ENCODE measurements around the gene P3H4.

- no peak for TF ChIP-seq FOXA1 (IDR thresholded peaks at IDR 0.05)
- no peak for TF ChIP-seq ZNF384 (IDR thresholded peaks at IDR 0.05)
- no peak for TF ChIP-seq HDGF (IDR thresholded peaks at IDR 0.05; ENCODE audit: borderline replicate concordance)
- TF ChIP-seq BHLHE40 (IDR thresholded peaks at IDR 0.05; ENCODE audit: borderline replicate concordance): no peak
- no peak for TF ChIP-seq FOXK2 (IDR thresholded peaks at IDR 0.05)
- TF ChIP-seq ARNT (IDR thresholded peaks at IDR 0.05): no peak
- no peak for TF ChIP-seq SP1 (IDR thresholded peaks at IDR 0.05)
- no peak for TF ChIP-seq TARDBP (IDR thresholded peaks at IDR 0.05)
- no peak for TF ChIP-seq FOXM1 (IDR thresholded peaks at IDR 0.05; ENCODE audit: borderline replicate concordance)
- TF ChIP-seq CTBP1 (IDR thresholded peaks at IDR 0.05; ENCODE audit: borderline replicate concordance): no peak
- no peak for TF ChIP-seq ELF4 (IDR thresholded peaks at IDR 0.05)
- TF ChIP-seq PKNOX1 (IDR thresholded peaks at IDR 0.05): no peak
Observed at GRCh38 chr17:41784207-41784744, 27.5 kb downstream of the P3H4 start.

Data from HEK293T (cell line).